Mesothelial cell of epicardium (in vitro differentiated cells): Measurements from ENCODE around the gene WDFY1. TPM values are rescaled to one million over a fixed set of nuclear protein-coding genes. Genes with fewer than 3 reads are reported as not detected.

Source experiments
- DNase-seq, 2 experiments: peaks; one replicate each; pipeline ENCODE4 v3.0.0; 2021; ENCODE audit warnings: low spot score in 2 of 2; ENCODE audit not compliant: unreplicated experiment in 2 of 2
- H3K27ac Mint-ChIP-seq: 2 replicates; pipeline ENCODE4 v1.8.0; 2021; ENCODE audit warnings: mixed read lengths
- H3K27me3 Mint-ChIP-seq: 2 replicates; pipeline ENCODE4 v1.8.0; 2021; ENCODE audit warnings: low read depth, mixed read lengths
- H3K36me3 Mint-ChIP-seq: 2 replicates; pipeline ENCODE4 v1.8.0; 2021; ENCODE audit warnings: mixed read lengths
- H3K4me1 Mint-ChIP-seq: 2 replicates; pipeline ENCODE4 v1.8.0; 2021; ENCODE audit warnings: mixed read lengths
- H3K4me3 Mint-ChIP-seq: 2 replicates; pipeline ENCODE4 v1.8.0; 2021; ENCODE audit warnings: mild to moderate bottlenecking, moderate library complexity, mixed read lengths
- H3K9me3 Mint-ChIP-seq: 2 replicates; pipeline ENCODE4 v1.8.0; 2021; ENCODE audit warnings: mixed read lengths
- total RNA-seq: library from RNA; stranded (reverse); gene quantifications from 3 replicates; pipeline ENCODE4 v1.2.1, GENCODE V29; 2021
- TF ChIP-seq, protein P1 (sequence below): fragments of 200-600 bp; sonication (generic); IDR thresholded peaks from one replicate; pipeline ENCODE4 v1.5.0; 2021; ENCODE audit warnings: antibody characterized with exemption; ENCODE audit not compliant: unreplicated experiment

The WDFY1 gene
- total RNA-seq: 45.1 to 50.1 TPM (median 46.2 TPM) in 3 replicates

DNA sequence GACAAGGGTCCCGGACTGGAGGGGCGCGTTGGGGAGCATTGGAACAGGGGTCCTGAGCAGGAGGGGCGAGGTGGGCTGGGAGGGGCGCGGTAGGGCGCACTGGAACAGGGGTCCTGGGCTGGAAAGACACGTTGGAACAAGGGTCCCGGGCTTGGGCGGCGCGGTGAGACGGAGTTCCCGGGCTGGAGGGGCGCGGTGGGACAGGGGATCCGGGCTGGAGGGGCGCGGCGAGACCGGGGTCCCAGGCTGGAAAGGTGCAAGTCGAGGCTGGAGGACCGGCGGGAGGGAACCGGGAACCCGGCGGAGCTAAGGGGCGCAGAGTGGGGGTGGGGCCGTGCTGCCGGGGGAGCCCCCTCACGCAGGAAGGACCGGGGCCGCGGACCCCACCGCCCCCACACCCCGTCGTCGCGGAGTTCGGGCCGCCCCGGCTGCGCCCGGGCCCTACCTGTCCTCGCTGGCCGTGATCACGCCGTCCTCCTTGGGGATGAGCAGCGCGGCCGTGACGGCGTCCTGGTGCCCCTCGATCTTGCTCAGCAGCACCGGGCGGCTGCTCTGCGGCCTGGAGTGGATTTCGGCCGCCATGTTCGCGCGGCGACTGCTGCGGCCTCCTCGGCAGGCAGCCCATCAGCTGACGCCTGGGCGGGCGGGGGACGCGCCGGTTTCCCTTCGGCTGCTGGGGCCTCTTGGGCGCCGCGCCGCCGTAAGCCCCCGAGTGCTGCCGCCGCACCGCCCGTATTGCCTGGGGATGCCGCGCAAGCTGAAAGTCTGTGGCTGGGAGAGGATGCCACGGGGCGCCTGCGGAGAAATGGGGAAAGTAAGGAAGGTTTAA lies at the start of gene WDFY1:
Gene WDFY1, minus strand, starts transcription at position 633 of the 829 bp plus-strand sequence. Its CDS starts 51 bp downstream, at position 582.
- H3K36me3 Mint-ChIP-seq: peaks cover 4% of the 10 kb centered on the region
- peak; percentile 78 to 88 for DNase-seq
- H3K9me3 Mint-ChIP-seq: no peaks in the 10 kb centered on the region
- H3K27ac Mint-ChIP-seq: peak within 1 kb of the TSS; percentile 93
- H3K4me3 Mint-ChIP-seq: peak within 1 kb of the TSS; percentile 93
- H3K4me1 Mint-ChIP-seq: peaks cover 26% of the 10 kb centered on the region
- TF ChIP-seq, protein P1, sequence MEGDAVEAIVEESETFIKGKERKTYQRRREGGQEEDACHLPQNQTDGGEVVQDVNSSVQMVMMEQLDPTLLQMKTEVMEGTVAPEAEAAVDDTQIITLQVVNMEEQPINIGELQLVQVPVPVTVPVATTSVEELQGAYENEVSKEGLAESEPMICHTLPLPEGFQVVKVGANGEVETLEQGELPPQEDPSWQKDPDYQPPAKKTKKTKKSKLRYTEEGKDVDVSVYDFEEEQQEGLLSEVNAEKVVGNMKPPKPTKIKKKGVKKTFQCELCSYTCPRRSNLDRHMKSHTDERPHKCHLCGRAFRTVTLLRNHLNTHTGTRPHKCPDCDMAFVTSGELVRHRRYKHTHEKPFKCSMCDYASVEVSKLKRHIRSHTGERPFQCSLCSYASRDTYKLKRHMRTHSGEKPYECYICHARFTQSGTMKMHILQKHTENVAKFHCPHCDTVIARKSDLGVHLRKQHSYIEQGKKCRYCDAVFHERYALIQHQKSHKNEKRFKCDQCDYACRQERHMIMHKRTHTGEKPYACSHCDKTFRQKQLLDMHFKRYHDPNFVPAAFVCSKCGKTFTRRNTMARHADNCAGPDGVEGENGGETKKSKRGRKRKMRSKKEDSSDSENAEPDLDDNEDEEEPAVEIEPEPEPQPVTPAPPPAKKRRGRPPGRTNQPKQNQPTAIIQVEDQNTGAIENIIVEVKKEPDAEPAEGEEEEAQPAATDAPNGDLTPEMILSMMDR: no peak
- H3K27me3 Mint-ChIP-seq: no peaks in the 10 kb centered on the region

GRCh38 chr2:223994562-223995162 lies 49.5 kb upstream of the WDFY1 start:
- no peak overlapping the region for H3K27ac Mint-ChIP-seq
- H3K4me1 Mint-ChIP-seq: peaks cover 5% of the 10 kb centered on the region
- no peak for DNase-seq
- H3K9me3 Mint-ChIP-seq: no peaks in the 10 kb centered on the region
- H3K4me3 Mint-ChIP-seq: no peak overlapping the region
- no peaks in the 10 kb centered on the region for H3K36me3 Mint-ChIP-seq
- no peaks in the 10 kb centered on the region for H3K27me3 Mint-ChIP-seq
- TF ChIP-seq, protein P1: no peak

GRCh38 chr2:223993634-223994232 lies 48.6 kb upstream of the WDFY1 start:
- Mint-ChIP-seq H3K4me1 (peaks cover 6% of the 10 kb centered on the region), H3K4me3 (no peak overlapping the region), H3K27ac (no peak overlapping the region), H3K9me3 (no peaks in the 10 kb centered on the region), H3K36me3 (no peaks in the 10 kb centered on the region), H3K27me3 (no peaks in the 10 kb centered on the region)
- TF ChIP-seq, protein P1: peak; percentile 74
- peak; percentile 30 to 51 for DNase-seq

- H3K27me3 Mint-ChIP-seq: no peaks in the 10 kb centered on the region
- H3K27ac Mint-ChIP-seq: no peak overlapping the region
- H3K9me3 Mint-ChIP-seq: no peaks in the 10 kb centered on the region
- peaks cover 6% of the 10 kb centered on the region for H3K4me1 Mint-ChIP-seq
- no peak for DNase-seq
- no peak overlapping the region for H3K4me3 Mint-ChIP-seq
- TF ChIP-seq, protein P1: no peak
- no peaks in the 10 kb centered on the region for H3K36me3 Mint-ChIP-seq
These were observed 46.5 kb upstream of the WDFY1 start for GRCh38 chr2:223991611-223992010.

GRCh38 chr2:223989856-223990232 lies 44.7 kb upstream of the WDFY1 start:
- H3K4me3 Mint-ChIP-seq: no peak overlapping the region
- TF ChIP-seq, protein P1: no peak
- H3K36me3 Mint-ChIP-seq: no peaks in the 10 kb centered on the region
- H3K27ac Mint-ChIP-seq: no peak overlapping the region
- no peaks in the 10 kb centered on the region for H3K9me3 Mint-ChIP-seq
- DNase-seq: no peak
- H3K4me1 Mint-ChIP-seq: peaks cover 6% of the 10 kb centered on the region
- peaks cover 2% of the 10 kb centered on the region for H3K27me3 Mint-ChIP-seq
